GM12878 (cell line): ENCODE measurements around the gene TMEM181. TPM values are rescaled to one million over a fixed set of nuclear protein-coding genes. Genes with fewer than 3 reads are reported as not detected.

Experiments used
- ATAC-seq: fragments of 200-7000 bp; cut with Tn5 transposase; 3 replicates; pipeline ENCODE4 v1.9.1; 2020; ENCODE audit warnings: mild to moderate bottlenecking, moderate library complexity
- Bru-seq: library from RNA; stranded (reverse); fragments of 400-500 nt; gene quantifications from one replicate; lab custom pipeline; 2021; lab: Mats Ljungman, UMichigan
- BruChase-seq, 2 experiments: library from RNA; stranded (reverse); fragments of 400-500 nt; gene quantifications; one replicate each; lab custom pipeline; 2021; lab: Mats Ljungman, UMichigan
- BruUV-seq: library from RNA; stranded (reverse); fragments of 400-500 nt; replicated peaks from 2 replicates; lab custom pipeline; 2021; lab: Mats Ljungman, UMichigan
- CTCF ChIA-PET: fragments of 300-600 bp; sonication (Branson Sonifier 250); formaldehyde crosslinking; extraction: SDS; loops from one replicate; lab custom pipeline; 2021; ENCODE audit warnings: inconsistent platforms; lab: Yijun Ruan, JAX
- POLR2A ChIA-PET: fragments of 350-600 bp; formaldehyde crosslinking; extraction: SDS; loops from one replicate; lab custom pipeline; 2021; ENCODE audit warnings: inconsistent platforms; lab: Charles Lee
- RAD21 ChIA-PET: fragments of 300-600 bp; sonication (Branson Sonifier 250); formaldehyde crosslinking; loops from one replicate; lab custom pipeline; 2023; ENCODE audit warnings: antibody characterized with exemption; ENCODE audit not compliant: unreplicated experiment; lab: Charles Lee
- SMC1A ChIA-PET: fragments of 300-600 bp; sonication (Branson Sonifier 250); formaldehyde crosslinking; loops from one replicate; lab custom pipeline; 2023; ENCODE audit not compliant: unreplicated experiment, uncharacterized antibody; lab: Charles Lee
- DNase-seq: peaks from one replicate; pipeline ENCODE4 v3.0.0-alpha.2; 2011; ENCODE audit warnings: low read depth, low spot score
- FAIRE-seq: peaks from 3 replicates; lab custom pipeline; 2011; peaks lifted over from hg19 to GRCh38; lab: Jason Lieb, UNC
- H2AFZ ChIP-seq: 2 replicates; pipeline ENCODE4 v1.6.0; 2011; ENCODE audit warnings: low read depth, low read length, control low read depth; ENCODE audit not compliant: control insufficient read depth
- H3K27ac ChIP-seq: 2 replicates; pipeline ENCODE4 v1.5.1; 2011; ENCODE audit warnings: control low read depth; ENCODE audit not compliant: control insufficient read depth, insufficient read depth
- H3K27me3 ChIP-seq, 2 experiments: replicated peaks in 1 of 2; 2 replicates each; pipeline versions ENCODE4 v1.6.0 to v1.6.1; 2011; ENCODE audit warnings: low read length in 1 of 2; ENCODE audit not compliant: control insufficient read depth in 2 of 2, insufficient read depth in 2 of 2
- H3K36me3 ChIP-seq, 2 experiments: 2 replicates each; pipeline ENCODE4 v1.5.1; 2011; ENCODE audit warnings: low read length in 1 of 2; ENCODE audit not compliant: control insufficient read depth in 2 of 2, insufficient read depth in 2 of 2
- H3K4me1 ChIP-seq: 2 replicates; pipeline ENCODE4 v1.6.1; 2011; ENCODE audit warnings: mild to moderate bottlenecking, low read length, moderate library complexity, mixed read lengths; ENCODE audit not compliant: control insufficient read depth, insufficient read depth
- H3K4me2 ChIP-seq: 2 replicates; pipeline ENCODE4 v1.6.0; 2011; ENCODE audit warnings: control low read depth; ENCODE audit not compliant: control insufficient read depth, insufficient read depth
- H3K4me3 ChIP-seq: fragments of 200-600 bp; sonication (generic); 2 replicates; pipeline ENCODE4 v1.5.1; 2016
- H3K79me2 ChIP-seq: 2 replicates; pipeline ENCODE4 v1.6.0; 2011; ENCODE audit warnings: low read length; ENCODE audit not compliant: control insufficient read depth, insufficient read depth
- H3K9ac ChIP-seq: 2 replicates; pipeline ENCODE4 v1.8.0; 2011; ENCODE audit warnings: low read length, control low read depth, mixed read lengths; ENCODE audit not compliant: control insufficient read depth, insufficient read depth
- H3K9me3 ChIP-seq: replicated peaks from 3 replicates; pipeline ENCODE4 v1.5.1; 2011; ENCODE audit warnings: mild to moderate bottlenecking, low read length; ENCODE audit not compliant: control insufficient read depth, insufficient read depth
- H4K20me1 ChIP-seq: 2 replicates; pipeline ENCODE4 v1.6.0; 2011; ENCODE audit not compliant: control insufficient read depth, insufficient read depth
- MTA3 ChIP-seq: IDR thresholded peaks from 2 replicates; pipeline ENCODE4 v1.6.1; 2012; ENCODE audit warnings: low read length, inconsistent platforms, borderline replicate concordance
- RAD51 ChIP-seq: fragments of 450-650 bp; IDR thresholded peaks from 2 replicates; pipeline ENCODE4 v1.6.1; 2016; ENCODE audit warnings: moderate library complexity, mild to moderate bottlenecking, inconsistent platforms
- ZSCAN29 ChIP-seq: fragments of 450-650 bp; IDR thresholded peaks from 2 replicates; pipeline ENCODE4 v1.6.1; 2017; ENCODE audit warnings: mild to moderate bottlenecking, moderate library complexity
- WGBS: methylation state at CpG from one replicate; pipeline ENCODE4 v1.1.6; 2016; ENCODE audit warnings: low lambda C conversion rate; ENCODE audit not compliant: insufficient replicate concordance, insufficient coverage; ENCODE audit errors: missing lambda C conversion rate; 5-methylcytosine and 5-hydroxymethylcytosine counted together
- in situ Hi-C: fragments of 300-500 bp; cut with MboI; formaldehyde crosslinking; loops from 9 replicates; pipeline ENCODE4 v1.14.3; 2018; ENCODE audit warnings: mixed read lengths
- intact Hi-C: fragments of 100-400 bp; cut with micrococcal nuclease; formaldehyde crosslinking; loops from one replicate; pipeline ENCODE4 v1.14.2; 2022; ENCODE audit not compliant: unreplicated experiment
- long read RNA-seq, 2 experiments: library from polyadenylated mRNA; unstranded; transcript quantifications; one replicate each; pipeline ENCODE4 v2.0.0, GENCODE V29; 2019 to 2020
- polyA minus RNA-seq, 3 experiments: library from RNA; depleted of rRNA, polyadenylated mRNA; stranded (reverse); fragments of >200 nt; gene quantifications; 2 replicates each; pipeline ENCODE4 v1.2.3, GENCODE V29; 2011
- polyA plus RNA-seq, 11 experiments: library from polyadenylated mRNA; depleted of rRNA in 4 of 11; unstranded in 6 of 11; stranded (reverse) in 5 of 11; fragments of >200 nt; fragmentation: Nextera tagmentation in 4 of 11; fragmentation: Illumina TruSeq in 1 of 11; extraction: Ambion mirVana in 4 of 11; extraction: Trizol in 1 of 11; gene quantifications; 1 replicate in 1 of 11; 2 replicates in 10 of 11; pipeline versions ENCODE4 v1.2.1 to v1.2.3, GENCODE V29; 2011 to 2016; ENCODE audit warnings: inconsistent platforms in 2 of 11, missing spikeins in 2 of 11, low read depth in 1 of 11
- total RNA-seq, 4 experiments: library from RNA; depleted of rRNA in 3 of 4; stranded (reverse); fragments of >200 nt in 3 of 4; fragmentation: Illumina TruSeq in 1 of 4; extraction: Trizol in 1 of 4; gene quantifications; 2 replicates each; pipeline versions ENCODE4 v1.2.1 to v1.2.3, GENCODE V29; 2013 to 2021
- TF ChIP-seq, protein P1 (sequence below): IDR thresholded peaks from 2 replicates; pipeline ENCODE4 v1.6.1; 2012; ENCODE audit warnings: low read depth, low read length, improper control_type of control experiment
- TF ChIP-seq, protein P2 (sequence below): fragments of 450-650 bp; IDR thresholded peaks from 2 replicates; pipeline ENCODE4 v1.6.1; 2017; ENCODE audit warnings: low read depth, mild to moderate bottlenecking, moderate library complexity
- TF ChIP-seq, protein P3 (sequence below): fragments of 450-650 bp; IDR thresholded peaks from 2 replicates; pipeline ENCODE4 v1.6.1; 2018; ENCODE audit warnings: mild to moderate bottlenecking, low read depth, moderate library complexity; ENCODE audit not compliant: partially characterized antibody
- TF ChIP-seq, protein P4 (sequence below): IDR thresholded peaks from 2 replicates; pipeline ENCODE4 v1.6.1; 2011; ENCODE audit warnings: borderline replicate concordance, low read depth, mild to moderate bottlenecking, moderate library complexity, mixed read lengths, low read length; ENCODE audit not compliant: insufficient read depth; ENCODE audit errors: extremely low read length

The TMEM181 gene, protein sequence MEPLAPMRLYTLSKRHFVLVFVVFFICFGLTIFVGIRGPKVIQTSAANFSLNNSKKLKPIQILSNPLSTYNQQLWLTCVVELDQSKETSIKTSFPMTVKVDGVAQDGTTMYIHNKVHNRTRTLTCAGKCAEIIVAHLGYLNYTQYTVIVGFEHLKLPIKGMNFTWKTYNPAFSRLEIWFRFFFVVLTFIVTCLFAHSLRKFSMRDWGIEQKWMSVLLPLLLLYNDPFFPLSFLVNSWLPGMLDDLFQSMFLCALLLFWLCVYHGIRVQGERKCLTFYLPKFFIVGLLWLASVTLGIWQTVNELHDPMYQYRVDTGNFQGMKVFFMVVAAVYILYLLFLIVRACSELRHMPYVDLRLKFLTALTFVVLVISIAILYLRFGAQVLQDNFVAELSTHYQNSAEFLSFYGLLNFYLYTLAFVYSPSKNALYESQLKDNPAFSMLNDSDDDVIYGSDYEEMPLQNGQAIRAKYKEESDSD
- total RNA-seq (2013; cell fraction: nucleolus; rRNA removed): 30.3 TPM in 2 replicates
- 5.2 and 5.5 TPM in 2 replicates for total RNA-seq (2014; rRNA removed)
- 5.8 and 5.9 TPM in 2 replicates for total RNA-seq (2014; rRNA removed; fragmentation: Illumina TruSeq; extraction: Trizol)
- 4.5 and 5.3 TPM in 2 replicates for total RNA-seq (2021)
- 2.5 TPM for polyA plus RNA-seq (2011; ENCODE audit: low read depth)
- polyA plus RNA-seq (2011; rRNA removed): 7.9 and 9.2 TPM in 2 replicates
- polyA plus RNA-seq (2011; cell fraction: cytosol; rRNA removed): 3.8 and 4.0 TPM in 2 replicates
- 8.1 and 10.7 TPM in 2 replicates for polyA plus RNA-seq (2011; cell fraction: nucleus; rRNA removed)
- 3.2 and 3.4 TPM in 2 replicates for polyA plus RNA-seq (2012)
- polyA plus RNA-seq (2014; fragmentation: Illumina TruSeq; extraction: Trizol): 7.2 and 8.1 TPM in 2 replicates
- 1 to 10 TPM; 1.5 to 2.3 TPM for polyA plus RNA-seq (2014; fragmentation: Nextera tagmentation; extraction: Ambion mirVana)
- 5.6 and 5.8 TPM in 2 replicates for polyA plus RNA-seq (2014; rRNA removed)
- 1 to 10 TPM; 3.2 to 3.9 TPM for polyA plus RNA-seq (2016; fragmentation: Nextera tagmentation; extraction: Ambion mirVana)
- 6.2 and 8.4 TPM in 2 replicates for polyA minus RNA-seq (2011; rRNA and poly(A)+ RNA removed)
- polyA minus RNA-seq (2011; cell fraction: cytosol; rRNA and poly(A)+ RNA removed): 3.1 and 3.6 TPM in 2 replicates
- 2.9 and 3.5 TPM in 2 replicates for polyA minus RNA-seq (2011; cell fraction: nucleus; rRNA and poly(A)+ RNA removed)
- Bru-seq, nascent RNA: percentile 71 among the genes with signal in this experiment
- BruChase-seq, experiment 1, labeled RNA remaining after a 6-hour chase: percentile 88 among the genes with signal in this experiment
- BruChase-seq, experiment 2, labeled RNA remaining after a 2-hour chase: percentile 83 among the genes with signal in this experiment
- long read RNA-seq, experiment 1: 0 reads
- long read RNA-seq, experiment 2, partial matches to known transcripts: 1 of 9 reads
- long read RNA-seq, experiment 2, other reads (novel, unspliced or antisense): 8 of 9 reads

DNA sequence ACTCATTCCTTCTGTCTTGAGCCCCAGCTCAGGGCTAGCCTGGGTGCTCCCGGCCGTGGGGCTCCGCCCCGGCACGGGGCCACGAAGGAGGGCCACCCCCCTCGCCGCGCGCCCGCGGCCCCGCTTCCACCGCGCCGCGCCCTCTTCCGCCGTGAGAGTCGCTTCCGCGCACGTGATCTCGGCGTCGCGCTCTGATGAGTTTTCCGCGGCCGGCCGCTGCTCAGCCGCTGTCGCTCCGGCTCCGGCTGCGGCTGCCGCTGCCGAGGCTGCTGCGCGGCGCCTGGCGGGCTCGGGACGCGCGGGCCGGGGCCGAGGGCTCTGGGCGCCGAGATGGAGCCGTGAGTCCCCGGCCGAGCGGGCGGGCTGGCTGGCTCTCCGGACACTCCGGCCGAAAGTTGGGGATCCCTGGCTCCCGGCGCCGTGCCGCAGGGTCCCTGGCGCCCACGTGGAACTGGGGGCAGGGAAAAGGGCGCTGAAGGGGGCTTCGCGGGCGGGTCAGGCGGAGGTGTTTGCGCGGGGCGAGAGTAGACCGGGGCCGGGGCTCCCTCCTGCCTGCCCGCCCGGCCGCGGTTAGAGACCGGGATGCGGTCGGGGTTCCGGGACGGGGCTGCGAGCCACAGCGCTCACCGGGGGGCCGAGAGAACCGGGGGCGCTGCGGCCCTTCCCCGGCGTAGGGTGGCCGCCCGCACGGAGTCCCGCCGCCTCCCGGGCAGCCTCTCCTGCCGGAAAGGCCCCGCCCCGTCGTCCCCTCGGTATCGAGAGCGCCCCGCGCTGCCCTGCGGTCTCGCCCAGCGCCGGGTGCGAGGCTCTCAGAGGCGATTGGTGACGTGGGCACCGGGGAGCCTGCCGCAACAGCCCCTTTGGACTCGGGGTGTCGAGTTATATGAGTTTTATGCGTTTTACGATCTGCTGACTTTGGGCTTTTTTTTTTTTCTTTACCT, at the start of gene TMEM181:
TMEM181 (plus strand) TSS at position 197 of the 941 bp plus-strand sequence; CDS start at position 331, 134 bp downstream.
- POLR2A ChIA-PET: interaction anchor here (0.5 to 0.6 kb wide), 2 partner anchors 192 to 254 kb away, joined by 4 read pairs; no protein-coding TSS in a partner anchor
- Histone ChIP-seq H3K4me3 (peak within 1 kb of the TSS; percentile 79), H3K79me2 (peaks cover 14% of the 10 kb centered on the region), H3K27ac (peak within 1 kb of the TSS; percentile 69), H3K9me3 (no peaks in the 10 kb centered on the region), H3K36me3 (no peaks in the 10 kb centered on the region), H3K4me1 (peaks cover 12% of the 10 kb centered on the region), H3K27me3 (no peaks in the 10 kb centered on the region), H3K4me2 (peak within 1 kb of the TSS; percentile 98), H2AFZ (peak within 1 kb of the TSS; percentile 94), H3K9ac (peak within 1 kb of the TSS; percentile 85), H4K20me1 (no peaks in the 10 kb centered on the region; the same call in 1 of the 2 replicates)
- ATAC-seq (peak; percentile 89), DNase-seq (peak; percentile 32), FAIRE-seq (no peak)
- no TSS peak for BruUV-seq
- intact Hi-C loops (loop anchor here (2.0 to 5.0 kb wide), 2 partner anchors 43 to 85 kb away; no protein-coding TSS in a partner anchor), in situ Hi-C loops (no loop called here)
- RAD21 ChIA-PET: interaction anchor here (0.7 to 1.5 kb wide), 4 partner anchors 9 to 85 kb away, joined by 3 to 6 read pairs (median 4); no protein-coding TSS in a partner anchor
- under 1% methylated on average over 111 of the region's 120 CpGs for WGBS
- SMC1A ChIA-PET: interaction anchor here (0.8 to 1.3 kb wide), 3 partner anchors 40 to 231 kb away, joined by 3 to 4 read pairs (median 3); partner anchors contain the start of gene SYTL3
- CTCF ChIA-PET: interaction anchor here (1.0 to 3.6 kb wide), 8 partner anchors 8 to 347 kb away, joined by 3 to 22 read pairs (median 6); no protein-coding TSS in a partner anchor
- TF ChIP-seq, protein P1, sequence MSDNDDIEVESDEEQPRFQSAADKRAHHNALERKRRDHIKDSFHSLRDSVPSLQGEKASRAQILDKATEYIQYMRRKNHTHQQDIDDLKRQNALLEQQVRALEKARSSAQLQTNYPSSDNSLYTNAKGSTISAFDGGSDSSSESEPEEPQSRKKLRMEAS: peak; percentile 79
- TF ChIP-seq MTA3: no peak
- TF ChIP-seq, protein P2, sequence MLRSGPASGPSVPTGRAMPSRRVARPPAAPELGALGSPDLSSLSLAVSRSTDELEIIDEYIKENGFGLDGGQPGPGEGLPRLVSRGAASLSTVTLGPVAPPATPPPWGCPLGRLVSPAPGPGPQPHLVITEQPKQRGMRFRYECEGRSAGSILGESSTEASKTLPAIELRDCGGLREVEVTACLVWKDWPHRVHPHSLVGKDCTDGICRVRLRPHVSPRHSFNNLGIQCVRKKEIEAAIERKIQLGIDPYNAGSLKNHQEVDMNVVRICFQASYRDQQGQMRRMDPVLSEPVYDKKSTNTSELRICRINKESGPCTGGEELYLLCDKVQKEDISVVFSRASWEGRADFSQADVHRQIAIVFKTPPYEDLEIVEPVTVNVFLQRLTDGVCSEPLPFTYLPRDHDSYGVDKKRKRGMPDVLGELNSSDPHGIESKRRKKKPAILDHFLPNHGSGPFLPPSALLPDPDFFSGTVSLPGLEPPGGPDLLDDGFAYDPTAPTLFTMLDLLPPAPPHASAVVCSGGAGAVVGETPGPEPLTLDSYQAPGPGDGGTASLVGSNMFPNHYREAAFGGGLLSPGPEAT: no peak
- TF ChIP-seq ZSCAN29: peak; percentile 60; the same call in 1 of the 2 replicates
- TF ChIP-seq, protein P3, sequence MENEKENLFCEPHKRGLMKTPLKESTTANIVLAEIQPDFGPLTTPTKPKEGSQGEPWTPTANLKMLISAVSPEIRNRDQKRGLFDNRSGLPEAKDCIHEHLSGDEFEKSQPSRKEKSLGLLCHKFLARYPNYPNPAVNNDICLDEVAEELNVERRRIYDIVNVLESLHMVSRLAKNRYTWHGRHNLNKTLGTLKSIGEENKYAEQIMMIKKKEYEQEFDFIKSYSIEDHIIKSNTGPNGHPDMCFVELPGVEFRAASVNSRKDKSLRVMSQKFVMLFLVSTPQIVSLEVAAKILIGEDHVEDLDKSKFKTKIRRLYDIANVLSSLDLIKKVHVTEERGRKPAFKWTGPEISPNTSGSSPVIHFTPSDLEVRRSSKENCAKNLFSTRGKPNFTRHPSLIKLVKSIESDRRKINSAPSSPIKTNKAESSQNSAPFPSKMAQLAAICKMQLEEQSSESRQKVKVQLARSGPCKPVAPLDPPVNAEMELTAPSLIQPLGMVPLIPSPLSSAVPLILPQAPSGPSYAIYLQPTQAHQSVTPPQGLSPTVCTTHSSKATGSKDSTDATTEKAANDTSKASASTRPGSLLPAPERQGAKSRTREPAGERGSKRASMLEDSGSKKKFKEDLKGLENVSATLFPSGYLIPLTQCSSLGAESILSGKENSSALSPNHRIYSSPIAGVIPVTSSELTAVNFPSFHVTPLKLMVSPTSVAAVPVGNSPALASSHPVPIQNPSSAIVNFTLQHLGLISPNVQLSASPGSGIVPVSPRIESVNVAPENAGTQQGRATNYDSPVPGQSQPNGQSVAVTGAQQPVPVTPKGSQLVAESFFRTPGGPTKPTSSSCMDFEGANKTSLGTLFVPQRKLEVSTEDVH: no peak
- TF ChIP-seq RAD51: no peak
- TF ChIP-seq, protein P4, sequence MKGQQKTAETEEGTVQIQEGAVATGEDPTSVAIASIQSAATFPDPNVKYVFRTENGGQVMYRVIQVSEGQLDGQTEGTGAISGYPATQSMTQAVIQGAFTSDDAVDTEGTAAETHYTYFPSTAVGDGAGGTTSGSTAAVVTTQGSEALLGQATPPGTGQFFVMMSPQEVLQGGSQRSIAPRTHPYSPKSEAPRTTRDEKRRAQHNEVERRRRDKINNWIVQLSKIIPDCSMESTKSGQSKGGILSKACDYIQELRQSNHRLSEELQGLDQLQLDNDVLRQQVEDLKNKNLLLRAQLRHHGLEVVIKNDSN: peak; percentile 96
